GM12878 (cell line): ENCODE data around the gene KCNN1. TPM values are rescaled to one million over a fixed set of nuclear protein-coding genes. Genes with fewer than 3 reads are reported as not detected.
A peak's percentile ranks its signal among the peaks of the same experiment; 100 is the strongest.

ENCODE experiments used
- ATF7 ChIP-seq: fragments of 450-650 bp; IDR thresholded peaks from 2 replicates; pipeline ENCODE4 v1.6.1; 2016; ENCODE audit warnings: low read depth, mild to moderate bottlenecking
- CBX3 ChIP-seq: fragments of 200-600 bp; sonication (generic); IDR thresholded peaks from 2 replicates; pipeline ENCODE4 v1.6.1; 2016; ENCODE audit warnings: low read depth, borderline replicate concordance
- CHD2 ChIP-seq: IDR thresholded peaks from 2 replicates; pipeline ENCODE4 v1.6.1; 2011; ENCODE audit warnings: low read depth, low read length, improper control_type of control experiment, borderline replicate concordance
- GATAD2B ChIP-seq: fragments of 450-650 bp; conservative IDR thresholded peaks from 2 replicates; pipeline ENCODE4 v1.6.1; 2017; ENCODE audit warnings: low read depth, mild to moderate bottlenecking, moderate library complexity
- HDGF ChIP-seq: fragments of 450-650 bp; IDR thresholded peaks from 2 replicates; pipeline ENCODE4 v1.6.1; 2016; ENCODE audit warnings: antibody characterized with exemption
- MTA2 ChIP-seq: fragments of 450-650 bp; IDR thresholded peaks from 2 replicates; pipeline ENCODE4 v1.6.1; 2016; ENCODE audit warnings: low read depth, mild to moderate bottlenecking, moderate library complexity
- NBN ChIP-seq: fragments of 450-650 bp; IDR thresholded peaks from 2 replicates; pipeline ENCODE4 v1.6.1; 2016
- NR2F1 ChIP-seq: fragments of 450-650 bp; conservative IDR thresholded peaks from 2 replicates; pipeline ENCODE4 v1.6.1; 2017; ENCODE audit warnings: mild to moderate bottlenecking
- RBBP5 ChIP-seq: fragments of 200-600 bp; sonication (generic); conservative IDR thresholded peaks from 2 replicates; pipeline ENCODE4 v1.6.1; 2016
- RUNX3 ChIP-seq: IDR thresholded peaks from 2 replicates; pipeline ENCODE4 v1.6.1; 2012; ENCODE audit warnings: low read length, inconsistent platforms
- STAT1 ChIP-seq: fragments of 450-650 bp; conservative IDR thresholded peaks from 2 replicates; pipeline ENCODE4 v1.6.1; 2014; ENCODE audit warnings: antibody characterized with exemption, mild to moderate bottlenecking
- SUPT20H ChIP-seq: IDR thresholded peaks from 2 replicates; pipeline ENCODE4 v1.6.1; 2011; ENCODE audit warnings: low read depth, mild to moderate bottlenecking, low read length, moderate library complexity, borderline replicate concordance; ENCODE audit not compliant: control insufficient read depth
- ZNF622 ChIP-seq: fragments of 450-650 bp; IDR thresholded peaks from 2 replicates; pipeline ENCODE4 v1.6.1; 2017; ENCODE audit warnings: mild to moderate bottlenecking, inconsistent platforms
- polyA plus RNA-seq, 11 experiments: library from polyadenylated mRNA; depleted of rRNA in 4 of 11; unstranded in 6 of 11; stranded (reverse) in 5 of 11; fragments of >200 nt; fragmentation: Nextera tagmentation in 4 of 11; fragmentation: Illumina TruSeq in 1 of 11; extraction: Ambion mirVana in 4 of 11; extraction: Trizol in 1 of 11; gene quantifications; 1 replicate in 1 of 11; 2 replicates in 10 of 11; pipeline versions ENCODE4 v1.2.1 to v1.2.3, GENCODE V29; 2011 to 2016; ENCODE audit warnings: inconsistent platforms in 2 of 11, missing spikeins in 2 of 11, low read depth in 1 of 11
- total RNA-seq, 4 experiments: library from RNA; depleted of rRNA in 3 of 4; stranded (reverse); fragments of >200 nt in 3 of 4; fragmentation: Illumina TruSeq in 1 of 4; extraction: Trizol in 1 of 4; gene quantifications; 2 replicates each; pipeline versions ENCODE4 v1.2.1 to v1.2.3, GENCODE V29; 2013 to 2021
- TF ChIP-seq, protein P1 (sequence below): fragments of 450-650 bp; IDR thresholded peaks from 2 replicates; pipeline ENCODE4 v1.6.1; 2016; ENCODE audit warnings: mild to moderate bottlenecking
- TF ChIP-seq, protein P2 (sequence below): IDR thresholded peaks from 2 replicates; pipeline ENCODE4 v1.6.1; 2011; ENCODE audit warnings: borderline replicate concordance, low read depth, mild to moderate bottlenecking, moderate library complexity, low read length; ENCODE audit not compliant: insufficient read depth, poor library complexity, severe bottlenecking

Gene KCNN1
- total and polyA plus RNA-seq, 10 of the 15 experiments (the other 5 are each of a cell fraction or from before 2014, with no cell fraction given): 0.02 to 0.95 (median 0.16) TPM; not detected in 1

DNA sequence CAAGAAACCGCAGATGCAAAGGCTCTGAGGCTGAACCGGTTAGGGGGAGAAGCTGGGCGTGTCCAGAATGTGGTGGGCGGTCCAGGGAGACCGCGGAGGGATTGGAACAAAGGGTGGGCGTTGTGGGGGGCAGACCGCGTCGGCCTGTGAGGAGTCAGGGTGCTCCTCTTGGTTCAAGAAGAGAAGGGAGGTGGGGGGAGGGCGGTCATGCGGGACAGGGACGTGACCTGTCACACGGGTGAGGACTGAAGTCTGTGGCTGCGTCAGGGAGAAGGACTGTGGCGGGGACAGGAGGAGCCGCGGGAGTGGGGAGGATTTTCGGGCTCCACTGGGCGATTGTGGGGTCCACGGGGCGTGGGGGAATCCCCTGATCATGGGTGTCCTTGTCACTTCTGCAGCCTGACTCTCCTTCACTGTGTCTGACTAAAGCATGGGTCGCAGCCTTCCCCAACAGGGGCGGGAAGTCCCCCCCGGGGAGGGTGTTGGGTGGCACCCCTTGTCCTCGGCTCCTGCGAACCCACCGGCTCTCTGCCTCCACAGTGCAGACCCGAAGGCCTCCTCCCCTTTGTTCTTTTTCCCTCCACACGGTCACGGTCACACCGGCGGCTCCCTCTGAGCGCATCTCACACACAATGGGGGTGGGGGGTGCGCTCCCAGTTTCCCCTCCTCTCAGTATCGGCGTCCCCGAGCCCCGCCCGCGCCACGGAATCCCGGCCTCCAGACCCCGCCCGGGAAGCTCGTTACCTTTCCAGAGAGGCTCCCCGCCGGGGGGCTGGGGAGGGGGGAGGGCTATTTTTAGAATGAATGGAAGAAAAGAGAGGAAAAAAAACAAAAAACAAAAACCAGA is 16.4 kb upstream of the KCNN1 start (continued):
- TF ChIP-seq NBN (peak; percentile 82; the same call in 1 of the 2 replicates), HDGF (peak; percentile 59; the same call in 1 of the 2 replicates), GATAD2B (peak; percentile 62; the same call in 1 of the 2 replicates), STAT1 (no peak), CHD2 (peak; percentile 31; the same call in 1 of the 2 replicates), RBBP5 (no peak), ATF7 (peak; percentile 74), MTA2 (peak; percentile 73), NR2F1 (peak; percentile 55; the same call in 1 of the 2 replicates), SUPT20H (no peak), CBX3 (no peak), ZNF622 (no peak), RUNX3 (peak; percentile 62; the same call in 1 of the 2 replicates)
- TF ChIP-seq, protein P1, sequence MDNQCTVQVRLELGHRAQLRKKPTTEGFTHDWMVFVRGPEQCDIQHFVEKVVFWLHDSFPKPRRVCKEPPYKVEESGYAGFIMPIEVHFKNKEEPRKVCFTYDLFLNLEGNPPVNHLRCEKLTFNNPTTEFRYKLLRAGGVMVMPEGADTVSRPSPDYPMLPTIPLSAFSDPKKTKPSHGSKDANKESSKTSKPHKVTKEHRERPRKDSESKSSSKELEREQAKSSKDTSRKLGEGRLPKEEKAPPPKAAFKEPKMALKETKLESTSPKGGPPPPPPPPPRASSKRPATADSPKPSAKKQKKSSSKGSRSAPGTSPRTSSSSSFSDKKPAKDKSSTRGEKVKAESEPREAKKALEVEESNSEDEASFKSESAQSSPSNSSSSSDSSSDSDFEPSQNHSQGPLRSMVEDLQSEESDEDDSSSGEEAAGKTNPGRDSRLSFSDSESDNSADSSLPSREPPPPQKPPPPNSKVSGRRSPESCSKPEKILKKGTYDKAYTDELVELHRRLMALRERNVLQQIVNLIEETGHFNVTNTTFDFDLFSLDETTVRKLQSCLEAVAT: 0 out of 2 replicates have a peak, but pooled peaks have one; percentile 33
- TF ChIP-seq, protein P2, sequence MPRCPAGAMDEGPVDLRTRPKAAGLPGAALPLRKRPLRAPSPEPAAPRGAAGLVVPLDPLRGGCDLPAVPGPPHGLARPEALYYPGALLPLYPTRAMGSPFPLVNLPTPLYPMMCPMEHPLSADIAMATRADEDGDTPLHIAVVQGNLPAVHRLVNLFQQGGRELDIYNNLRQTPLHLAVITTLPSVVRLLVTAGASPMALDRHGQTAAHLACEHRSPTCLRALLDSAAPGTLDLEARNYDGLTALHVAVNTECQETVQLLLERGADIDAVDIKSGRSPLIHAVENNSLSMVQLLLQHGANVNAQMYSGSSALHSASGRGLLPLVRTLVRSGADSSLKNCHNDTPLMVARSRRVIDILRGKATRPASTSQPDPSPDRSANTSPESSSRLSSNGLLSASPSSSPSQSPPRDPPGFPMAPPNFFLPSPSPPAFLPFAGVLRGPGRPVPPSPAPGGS: no peak
